GM19468 (cell line): Measurements from ENCODE around the gene TDRD10.
A peak's percentile ranks its signal among the peaks of the same experiment; 100 is the strongest.

ENCODE experiments used
- ATAC-seq: cut with Tn5 transposase; IDR thresholded peaks from one replicate; pipeline ENCODE4 v1.9.1; 2021; ENCODE audit warnings: mild to moderate bottlenecking, moderate library complexity, moderate number of reproducible peaks; ENCODE audit not compliant: unreplicated experiment; ENCODE audit errors: extremely low read depth

TDRD10 gene

DNA sequence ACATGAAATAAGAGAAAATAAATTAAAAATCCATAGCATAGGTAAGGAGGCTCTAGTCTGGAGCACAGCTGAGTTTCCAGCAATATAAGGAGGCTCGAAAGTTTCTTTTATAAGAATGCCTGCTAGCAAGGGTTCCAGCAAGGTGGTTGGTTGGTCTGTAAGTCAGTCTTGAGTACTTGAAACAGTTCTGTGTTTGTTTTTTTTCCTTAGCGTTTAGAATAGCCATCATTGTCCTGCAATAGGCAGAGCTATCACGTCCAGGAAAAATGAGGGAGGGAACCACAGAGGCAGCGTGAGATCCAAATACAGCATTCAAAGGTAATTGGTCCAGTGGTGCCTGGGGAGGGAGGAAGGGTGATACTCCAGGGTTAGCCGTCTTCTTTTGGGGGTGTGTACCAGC is 48.1 kb downstream of the TDRD10 start:
- no peak for ATAC-seq

DNA sequence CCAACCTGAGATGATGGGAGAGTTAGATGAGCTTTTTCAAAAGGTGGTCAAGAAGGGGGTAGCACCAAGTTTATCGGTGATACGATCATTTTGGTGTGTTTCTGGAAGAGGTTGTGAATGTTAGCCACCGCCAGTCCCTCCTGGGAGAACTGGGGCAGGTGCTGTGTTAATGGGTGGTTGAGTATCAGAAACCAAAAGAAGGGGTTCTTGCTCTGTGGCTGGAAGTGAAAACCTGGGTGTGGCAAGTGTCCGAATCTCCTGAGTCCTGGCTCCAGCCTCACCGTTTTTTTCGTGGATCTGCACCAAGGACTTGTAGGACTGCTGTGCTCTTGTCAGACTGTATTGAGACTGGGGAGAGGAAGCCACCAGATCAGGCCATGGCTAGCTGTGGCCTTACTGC is 48.6 kb downstream of the TDRD10 start:
- ATAC-seq: no peak

DNA sequence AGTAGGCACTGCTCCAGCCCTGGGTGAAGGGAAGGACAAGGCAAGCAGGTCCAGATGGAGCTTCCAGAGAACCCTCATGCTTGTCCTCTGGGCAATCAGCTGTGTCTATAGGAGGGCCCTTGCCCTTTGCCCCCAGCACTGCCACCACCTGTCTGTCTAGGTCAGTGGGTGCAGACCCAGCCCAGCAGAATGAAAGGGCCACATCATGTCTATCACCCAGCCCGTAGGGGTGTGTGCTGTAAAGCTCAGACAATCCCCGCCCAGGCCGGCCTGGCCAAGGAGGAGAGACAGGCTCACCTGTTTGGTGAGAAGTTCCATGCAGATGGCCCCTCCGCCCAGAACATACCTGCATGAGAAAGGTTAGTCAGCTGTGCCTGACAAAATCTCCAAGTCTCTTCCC is 49.5 kb downstream of the TDRD10 start:
- no peak for ATAC-seq

DNA sequence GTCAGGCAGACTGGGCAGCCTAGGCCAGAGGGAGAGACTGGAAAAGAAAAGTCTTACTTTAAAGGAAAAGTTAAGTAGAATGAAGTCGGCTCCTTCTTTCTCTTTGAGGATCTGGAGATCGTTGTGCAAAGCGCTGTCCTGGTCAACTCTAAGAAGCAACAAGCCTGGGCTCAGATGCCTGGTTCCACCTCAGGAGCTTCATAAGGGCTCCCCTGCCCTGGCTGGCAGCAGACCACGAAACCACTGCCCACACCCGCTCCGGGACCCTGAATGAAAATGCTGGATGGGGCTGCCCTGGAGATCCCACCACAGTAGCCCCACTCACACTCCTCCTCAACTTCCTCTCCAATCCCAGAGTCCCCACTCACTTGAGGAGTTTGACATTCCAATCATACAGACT is 50.0 kb downstream of the TDRD10 start:
- ATAC-seq: no peak

DNA sequence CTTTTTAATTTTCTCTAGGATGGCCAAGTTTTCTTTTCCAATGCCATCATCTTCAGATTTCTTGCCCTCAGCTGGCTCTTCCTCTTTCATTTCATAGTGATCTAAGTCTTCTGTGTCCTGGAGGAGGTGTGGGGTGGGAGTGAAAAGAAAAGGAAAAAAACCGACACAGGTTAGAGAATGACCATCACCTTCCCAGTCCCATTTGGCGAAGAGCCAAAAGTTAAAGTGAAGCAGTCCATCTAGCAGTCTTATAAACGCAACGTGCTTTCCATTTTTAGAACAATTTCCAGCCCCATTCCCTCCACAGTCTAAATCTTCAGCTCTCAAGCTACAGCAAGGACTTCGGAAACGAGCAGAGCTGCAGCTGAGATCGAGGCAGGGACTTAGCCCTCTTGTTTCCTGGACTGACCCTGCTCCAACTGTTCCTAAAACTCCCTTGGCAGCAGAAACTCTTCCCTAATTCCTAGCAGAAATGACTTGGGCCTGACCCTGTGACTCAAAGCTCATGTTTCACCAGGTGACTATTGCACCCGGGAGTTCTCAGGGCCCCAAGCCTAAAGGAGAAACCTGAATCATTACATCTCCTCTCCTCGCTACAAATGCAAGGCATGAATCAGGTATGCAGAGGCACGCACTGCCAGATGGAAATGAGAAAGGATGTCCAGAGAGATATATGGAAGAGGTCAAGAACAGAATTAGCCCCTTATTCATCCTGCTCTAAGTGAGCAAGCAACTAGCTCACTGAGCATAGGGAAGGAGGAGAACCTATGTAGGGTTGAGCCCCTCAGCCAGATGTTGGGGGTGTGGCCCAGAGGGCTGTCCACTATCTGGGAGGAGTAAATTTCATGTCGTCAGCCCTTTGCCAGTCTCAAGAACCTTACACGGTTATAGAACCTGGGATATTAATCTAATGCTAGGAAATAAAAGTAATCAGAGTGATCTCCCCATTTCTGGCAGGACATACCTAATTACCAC is 51.3 kb downstream of the TDRD10 start:
- no peak for ATAC-seq

DNA sequence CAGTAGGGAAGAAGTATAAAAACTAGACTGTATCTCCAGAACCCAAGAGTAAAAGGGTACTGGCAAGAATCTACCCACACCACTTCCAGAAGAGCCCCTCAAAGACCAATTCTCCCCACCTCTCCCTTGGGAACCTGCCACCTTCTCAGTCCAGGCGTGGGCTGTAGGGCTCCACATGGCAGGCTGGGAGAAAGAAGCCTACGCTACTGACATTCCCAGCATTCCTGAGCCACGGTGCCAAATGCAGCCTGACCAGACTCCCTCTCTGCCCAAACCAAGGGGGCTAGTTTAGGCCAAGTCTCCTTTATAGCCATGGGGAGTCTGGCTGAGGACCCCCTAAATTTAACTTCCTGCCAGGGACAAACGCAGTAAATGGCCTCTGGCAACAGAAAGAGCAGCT is 54.4 kb downstream of the TDRD10 start:
- no peak for ATAC-seq

DNA sequence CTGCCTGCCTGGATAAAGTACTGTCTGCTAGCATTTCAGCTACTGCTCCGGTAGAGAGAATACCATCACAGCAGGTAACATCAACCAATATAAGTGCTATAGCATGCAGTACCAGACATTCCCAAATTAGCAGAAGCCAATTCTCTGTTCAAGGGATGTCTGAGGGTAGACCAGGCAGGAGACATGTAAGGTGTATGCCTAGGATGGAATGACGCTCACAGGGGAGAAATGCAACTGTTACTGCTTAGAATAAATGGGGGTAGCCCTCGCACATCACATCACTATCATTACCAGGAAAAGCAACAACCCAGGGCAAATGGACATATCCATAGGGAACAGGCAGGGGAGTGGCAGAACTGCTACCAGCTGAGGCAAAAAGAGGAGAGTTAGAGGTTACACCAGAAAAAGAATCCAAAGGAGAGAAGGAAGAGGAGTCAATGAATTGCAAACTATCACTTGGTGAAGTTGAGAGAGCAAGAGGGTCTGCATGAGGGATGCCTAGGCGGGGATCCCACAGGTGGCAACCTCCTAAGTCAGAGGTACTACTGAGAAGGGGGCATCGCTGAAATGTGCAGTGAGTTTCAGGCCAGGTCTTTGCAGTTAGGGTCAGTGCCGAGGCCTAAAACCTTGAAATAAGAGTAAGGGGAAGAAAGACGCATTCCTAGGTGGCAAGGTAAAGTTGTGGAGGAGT is 55.4 kb downstream of the TDRD10 start:
- no peak for ATAC-seq

DNA sequence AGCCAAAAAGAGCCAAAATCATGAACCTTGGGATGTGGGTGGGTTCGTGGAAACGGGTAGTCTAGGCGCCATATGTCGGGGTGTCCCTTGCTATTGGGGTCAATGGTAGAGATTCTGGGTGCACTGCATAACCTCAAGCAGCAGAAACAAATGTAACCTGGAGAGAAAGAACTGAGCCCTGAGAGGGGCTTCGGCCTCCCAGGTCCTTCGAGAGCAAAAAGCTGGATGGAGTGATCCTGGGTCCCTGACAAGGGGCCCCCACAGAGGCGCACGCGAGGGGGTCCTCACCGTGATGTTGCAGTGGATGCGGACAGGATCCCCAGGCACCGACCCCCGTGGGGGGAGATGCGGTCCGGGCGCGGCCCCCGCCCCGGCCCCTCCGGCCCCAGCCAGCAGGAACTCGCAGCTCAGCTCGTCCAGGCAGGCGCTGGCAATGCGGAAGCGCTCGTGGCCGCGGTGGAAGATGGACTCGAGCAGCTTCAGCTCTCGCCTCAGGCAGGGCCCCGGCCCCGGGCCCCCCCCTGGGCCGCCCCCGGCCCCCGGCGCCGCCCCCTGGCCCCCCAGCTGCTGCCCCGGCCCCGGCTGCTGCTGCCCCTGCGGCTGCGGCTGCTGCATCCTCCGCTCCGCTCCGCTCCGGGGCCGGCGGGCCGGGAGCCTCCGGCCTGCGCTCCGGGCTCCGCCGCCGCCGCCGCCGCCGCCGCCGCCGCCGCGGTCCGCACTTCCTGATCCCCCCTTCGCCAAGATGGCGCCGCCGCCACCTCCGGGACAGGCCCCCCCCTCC is 56.1 kb downstream of the TDRD10 start, which contains the start of gene UBE2Q1:
Gene UBE2Q1 (minus strand): TSS at position 724 of the 781 bp plus-strand sequence. CDS start 109 bp downstream, at position 615.
- no peak for ATAC-seq

DNA sequence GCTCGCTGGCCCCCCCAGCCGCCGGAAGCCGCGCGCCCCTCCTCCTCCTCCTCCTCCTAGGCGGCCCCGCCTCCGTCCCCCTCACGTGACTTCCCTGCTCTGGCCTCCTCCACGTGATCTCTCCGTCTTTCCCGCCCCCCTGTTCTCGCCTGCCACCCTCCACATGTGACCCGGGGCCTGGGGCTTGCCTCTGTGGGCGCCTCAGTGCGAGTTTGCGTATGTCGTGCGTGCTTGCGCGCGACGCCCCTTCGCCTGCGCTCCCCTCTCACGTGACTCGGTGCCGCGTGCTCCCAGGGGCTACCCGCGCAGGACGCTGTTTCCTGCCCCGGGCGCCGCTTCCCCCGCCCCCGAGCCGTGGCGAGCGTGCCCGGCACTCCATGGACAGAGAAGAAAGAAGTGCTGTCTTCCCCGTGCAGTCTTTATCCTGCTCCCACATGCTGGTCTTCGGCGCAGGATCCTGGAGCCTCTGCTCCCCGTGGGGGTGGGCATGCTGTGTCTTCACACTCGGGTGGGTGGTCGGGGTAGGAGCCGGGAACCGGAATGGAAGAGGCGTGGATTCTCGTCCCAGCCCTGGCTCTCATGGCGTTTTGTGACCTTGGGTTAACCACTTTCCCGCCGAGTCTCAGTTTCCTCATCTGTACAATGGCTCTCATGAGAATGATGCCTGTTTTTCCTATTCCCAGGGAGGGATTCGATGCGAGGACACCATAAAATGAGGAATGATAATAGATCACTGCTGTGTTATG is 56.9 kb downstream of the TDRD10 start:
- peak; percentile 92 for ATAC-seq

DNA sequence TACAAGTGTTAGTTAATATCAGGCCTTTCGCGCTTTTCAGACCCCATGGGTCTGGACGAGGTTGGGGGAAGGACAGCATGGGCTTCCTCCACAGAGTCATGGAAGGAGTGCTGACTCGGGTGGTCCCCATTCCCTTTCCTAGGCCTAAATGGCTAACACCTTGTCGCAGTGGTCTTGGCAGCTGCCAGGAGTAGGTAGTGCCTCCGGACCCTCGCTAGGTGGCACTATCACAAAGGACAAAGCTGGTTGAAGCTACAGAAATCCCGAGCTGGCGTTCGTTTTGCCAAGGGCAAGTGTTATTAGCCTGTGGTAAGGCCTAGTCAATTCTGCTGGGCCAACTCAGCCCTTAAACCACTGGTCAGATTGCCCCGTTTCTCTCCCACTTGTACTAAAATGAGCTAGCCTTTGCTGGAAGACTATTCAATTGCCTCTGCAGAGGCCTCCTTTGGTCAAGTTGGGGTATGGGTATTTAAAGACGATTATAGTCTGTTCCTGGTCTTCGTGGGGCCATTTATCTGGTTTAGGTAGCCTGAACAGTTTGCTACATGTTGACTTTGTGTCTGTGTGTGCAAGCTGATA is 57.5 kb downstream of the TDRD10 start:
- no peak for ATAC-seq

DNA sequence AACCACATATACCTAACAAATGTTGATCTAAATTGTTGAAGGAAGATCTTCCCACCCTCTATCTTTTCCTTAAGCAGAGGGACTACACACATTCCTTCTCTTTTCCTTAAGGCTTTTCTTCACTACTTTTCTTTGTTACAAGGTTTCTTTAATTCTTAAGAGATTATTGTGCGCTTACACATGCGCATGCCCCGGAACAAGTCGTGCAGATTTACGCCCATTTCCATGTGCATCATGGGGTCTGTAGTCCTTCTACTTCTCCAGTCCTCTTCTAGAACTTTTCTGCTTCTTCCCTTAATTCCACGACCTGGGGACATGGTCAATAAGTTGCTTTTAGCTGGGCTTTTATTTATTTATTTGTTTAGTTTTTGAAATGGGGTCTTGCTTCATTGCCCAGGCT is 63.9 kb downstream of the TDRD10 start:
- ATAC-seq: no peak

DNA sequence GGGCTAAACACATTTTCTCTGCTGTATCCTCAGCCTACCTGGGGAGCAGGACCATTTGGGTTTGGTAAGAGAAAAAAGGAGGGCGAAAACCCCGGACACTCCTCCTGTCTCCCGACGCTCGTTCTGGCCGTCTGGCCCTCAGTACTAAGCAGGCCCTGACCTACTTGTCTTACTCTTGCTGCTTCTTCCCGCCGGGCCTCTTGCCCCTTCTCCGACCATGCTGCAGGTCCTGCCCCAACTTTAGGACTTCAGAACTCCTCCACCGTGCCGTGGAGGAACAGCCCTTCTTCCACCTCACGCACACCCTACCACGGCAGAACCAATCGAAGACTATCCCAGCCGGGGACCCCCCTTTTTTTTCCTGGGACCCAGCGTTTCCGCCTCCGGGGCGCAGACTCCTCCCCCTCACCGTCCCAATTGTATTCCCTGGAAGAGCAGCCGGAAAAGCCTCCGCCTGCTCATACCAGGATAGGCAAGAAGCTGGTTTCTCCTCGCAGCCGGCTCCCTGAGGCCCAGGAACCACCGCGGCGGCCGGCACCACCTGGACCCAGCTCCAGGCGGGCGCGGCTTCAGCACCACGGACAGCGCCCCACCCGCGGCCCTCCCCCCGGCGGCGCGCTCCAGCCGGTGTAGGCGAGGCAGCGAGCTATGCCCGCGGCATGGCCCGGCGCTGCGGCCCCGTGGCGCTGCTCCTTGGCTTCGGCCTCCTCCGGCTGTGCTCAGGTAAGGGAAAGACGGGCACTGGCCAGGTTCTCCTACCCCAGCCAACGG is 65.6 kb downstream of the TDRD10 start, which contains the start of gene CHRNB2:
Gene CHRNB2 (plus strand): TSS at position 393 of the 771 bp plus-strand sequence. CDS start 267 bp downstream, at position 660.
- no peak for ATAC-seq

DNA sequence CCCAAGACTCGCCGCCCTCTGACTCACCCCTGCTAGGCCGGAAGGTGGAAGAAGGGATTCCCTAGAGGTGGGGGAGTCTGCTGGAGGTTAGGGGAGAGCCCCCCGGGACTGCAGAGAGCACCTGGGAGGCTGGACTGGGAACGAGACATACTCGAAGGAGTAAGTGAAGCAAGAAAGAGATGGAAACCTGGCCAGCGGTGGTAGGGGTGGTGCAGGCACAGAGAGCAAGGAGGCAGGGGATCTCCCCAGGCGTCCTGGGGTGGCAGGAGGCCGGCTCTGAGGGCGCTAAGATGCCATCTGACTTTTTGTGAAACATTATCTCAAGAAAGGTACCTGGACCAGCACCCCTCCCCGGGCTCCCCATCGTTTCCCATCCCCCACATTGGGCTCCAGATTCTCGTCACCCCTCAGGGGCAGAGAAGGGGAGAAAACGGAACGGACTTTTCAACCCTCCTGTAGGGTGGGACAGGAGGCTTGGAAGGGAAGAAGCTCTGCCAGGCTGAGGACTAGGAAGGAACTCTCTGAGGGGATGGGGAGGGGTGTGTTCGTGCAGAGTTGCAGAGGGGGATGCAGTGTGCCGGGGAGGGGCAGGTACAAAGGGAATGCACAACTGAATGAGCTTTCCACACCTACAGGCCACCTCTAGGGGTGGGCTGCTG is 66.3 kb downstream of the TDRD10 start:
- no peak for ATAC-seq

DNA sequence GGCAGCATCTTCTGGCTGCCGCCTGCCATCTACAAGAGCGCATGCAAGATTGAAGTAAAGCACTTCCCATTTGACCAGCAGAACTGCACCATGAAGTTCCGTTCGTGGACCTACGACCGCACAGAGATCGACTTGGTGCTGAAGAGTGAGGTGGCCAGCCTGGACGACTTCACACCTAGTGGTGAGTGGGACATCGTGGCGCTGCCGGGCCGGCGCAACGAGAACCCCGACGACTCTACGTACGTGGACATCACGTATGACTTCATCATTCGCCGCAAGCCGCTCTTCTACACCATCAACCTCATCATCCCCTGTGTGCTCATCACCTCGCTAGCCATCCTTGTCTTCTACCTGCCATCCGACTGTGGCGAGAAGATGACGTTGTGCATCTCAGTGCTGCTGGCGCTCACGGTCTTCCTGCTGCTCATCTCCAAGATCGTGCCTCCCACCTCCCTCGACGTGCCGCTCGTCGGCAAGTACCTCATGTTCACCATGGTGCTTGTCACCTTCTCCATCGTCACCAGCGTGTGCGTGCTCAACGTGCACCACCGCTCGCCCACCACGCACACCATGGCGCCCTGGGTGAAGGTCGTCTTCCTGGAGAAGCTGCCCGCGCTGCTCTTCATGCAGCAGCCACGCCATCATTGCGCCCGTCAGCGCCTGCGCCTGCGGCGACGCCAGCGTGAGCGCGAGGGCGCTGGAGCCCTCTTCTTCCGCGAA is 69.4 kb downstream of the TDRD10 start:
- no peak for ATAC-seq

DNA sequence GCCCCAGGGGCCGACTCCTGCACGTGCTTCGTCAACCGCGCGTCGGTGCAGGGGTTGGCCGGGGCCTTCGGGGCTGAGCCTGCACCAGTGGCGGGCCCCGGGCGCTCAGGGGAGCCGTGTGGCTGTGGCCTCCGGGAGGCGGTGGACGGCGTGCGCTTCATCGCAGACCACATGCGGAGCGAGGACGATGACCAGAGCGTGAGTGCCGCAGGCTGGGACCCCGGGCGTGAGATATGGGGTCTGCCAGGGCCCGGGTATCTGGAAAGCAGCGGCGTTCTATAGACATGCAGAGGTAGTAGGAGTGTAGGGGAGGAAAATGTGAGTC is 69.9 kb downstream of the TDRD10 start:
- no peak for ATAC-seq

DNA sequence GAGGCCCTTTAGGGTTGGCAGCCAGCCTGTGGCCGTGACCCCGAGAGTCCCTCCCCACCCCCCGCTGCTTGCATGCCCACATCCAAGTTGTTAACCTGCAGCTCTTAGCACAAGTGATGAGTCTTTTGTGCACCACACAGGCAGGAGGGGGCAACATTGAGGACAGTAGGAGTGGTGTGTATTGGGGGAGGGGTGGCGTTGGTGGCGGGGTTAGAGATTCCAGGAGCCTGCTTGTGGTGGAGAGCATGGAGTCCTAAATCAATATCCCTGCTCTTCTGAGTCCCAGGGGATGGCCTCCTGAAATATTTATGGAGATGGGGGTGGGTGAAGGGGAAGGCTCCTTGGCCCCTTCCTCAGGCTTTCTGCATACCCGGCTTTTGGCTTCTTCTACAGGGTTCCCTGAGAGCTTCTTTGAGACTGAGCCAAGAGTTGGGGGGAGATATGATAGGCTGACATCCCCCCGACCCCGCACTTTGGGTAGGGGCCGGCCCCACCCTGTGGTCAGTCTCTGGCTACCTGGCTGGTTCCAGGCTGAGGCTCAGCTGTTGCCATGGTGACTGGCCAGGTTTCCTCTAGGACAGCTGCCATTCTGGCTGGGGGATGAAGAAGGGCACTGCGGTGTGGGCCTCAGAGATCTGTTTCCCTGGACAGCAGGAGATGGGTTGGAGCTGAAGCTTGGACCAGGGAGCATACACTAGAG is 70.6 kb downstream of the TDRD10 start:
- ATAC-seq: no peak

DNA sequence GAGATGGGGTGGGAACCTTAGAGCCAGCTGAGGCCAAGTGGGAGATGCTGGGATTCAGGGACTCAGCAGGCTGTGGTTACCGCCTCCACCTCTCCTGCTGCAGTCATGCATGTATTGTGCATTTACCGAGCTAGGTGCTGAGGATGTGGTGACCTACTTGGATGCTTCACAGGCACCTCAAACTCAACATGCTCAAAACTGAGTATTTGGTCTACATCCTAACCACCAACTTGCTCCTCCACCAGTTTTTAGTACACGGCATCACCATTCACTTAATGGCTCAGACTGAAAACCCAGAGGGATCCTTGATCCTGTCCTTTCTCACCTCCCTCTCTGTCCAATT is 71.1 kb downstream of the TDRD10 start:
- ATAC-seq: no peak
